WTC11 (cell line): ENCODE results near the gene ENDOV.

Experiments
- ARID4B ChIP-seq: sonication (generic); formaldehyde crosslinking; IDR thresholded peaks from 2 replicates; pipeline ENCODE4 v1.8.0; 2023; ENCODE audit warnings: missing genetic modification reagents, mild to moderate bottlenecking, borderline replicate concordance
- ATF1 ChIP-seq: sonication (generic); formaldehyde crosslinking; IDR thresholded peaks from 2 replicates; pipeline ENCODE4 v1.8.1; 2023; ENCODE audit warnings: mild to moderate bottlenecking, moderate library complexity, missing genetic modification reagents
- CTCF ChIP-seq: fragments of 200-600 bp; IDR thresholded peaks from 2 replicates; pipeline ENCODE4 v1.8.0; 2022; ENCODE audit warnings: antibody characterized with exemption
- SOX15 ChIP-seq: fragments of 250-450 bp; sonication (Bioruptor Pico); IDR thresholded peaks from 2 replicates; pipeline ENCODE4 v1.9.0; 2021; ENCODE audit warnings: mild to moderate bottlenecking
- ZNF232 ChIP-seq: sonication (generic); formaldehyde crosslinking; IDR thresholded peaks from 2 replicates; pipeline ENCODE4 v1.8.0; 2022; ENCODE audit warnings: mild to moderate bottlenecking, missing genetic modification reagents

GRCh38 chr17:80387071-80387470, 27.9 kb upstream of the ENDOV start:
- TF ChIP-seq CTCF (no peak), ARID4B (no peak), ATF1 (no peak), SOX15 (CRISPR knock-in tag) (no peak), ZNF232 (CRISPR knock-in tag) (no peak)
